Activated CD8-positive, alpha-beta T cell treated with anti-CD3 and anti-CD28 coated beads for 36 hours (primary cell): ENCODE measurements around the gene DPYD. TPM values are rescaled to one million over a fixed set of nuclear protein-coding genes. Genes with fewer than 3 reads are reported as not detected.
A peak's percentile ranks its signal among the peaks of the same experiment; 100 is the strongest.
"Not testable (repeated sequence)": the region's sequence is repeated elsewhere in the genome, so short reads cannot be mapped to it uniquely, and the experiment has no call there.

Experiments used
- ATAC-seq: fragments of 200-7000 bp; cut with Tn5 transposase; one replicate; pipeline ENCODE4 v1.10.0; 2021; ENCODE audit warnings: mild to moderate bottlenecking, moderate library complexity
- CTCF ChIA-PET: fragments of 350-600 bp; sonication (Branson Sonifier 250); formaldehyde crosslinking; loops from one replicate; lab custom pipeline; 2021; ENCODE audit warnings: antibody characterized with exemption; lab: Charles Lee
- POLR2A ChIA-PET: fragments of 350-600 bp; sonication (Branson Sonifier 250); formaldehyde crosslinking; loops from one replicate; lab custom pipeline; 2021; ENCODE audit warnings: antibody characterized with exemption; lab: Charles Lee
- DNase-seq: peaks from one replicate; pipeline ENCODE4 v3.0.0-alpha.2; 2020
- H3K27ac Mint-ChIP-seq: one replicate; pipeline ENCODE4 v1.8.0; 2021; ENCODE audit warnings: mild to moderate bottlenecking, mixed read lengths
- H3K27me3 Mint-ChIP-seq: one replicate; pipeline ENCODE4 v1.8.0; 2021; ENCODE audit warnings: mixed read lengths
- H3K36me3 Mint-ChIP-seq: one replicate; pipeline ENCODE4 v1.8.0; 2021; ENCODE audit warnings: low read depth, mixed read lengths
- H3K4me1 Mint-ChIP-seq: one replicate; pipeline ENCODE4 v1.8.0; 2021; ENCODE audit warnings: low read depth, mixed read lengths
- H3K4me3 Mint-ChIP-seq: one replicate; pipeline ENCODE4 v1.8.0; 2021; ENCODE audit warnings: mild to moderate bottlenecking, moderate library complexity, mixed read lengths
- H3K9me3 Mint-ChIP-seq: one replicate; pipeline ENCODE4 v1.8.0; 2021; ENCODE audit warnings: mixed read lengths
- intact Hi-C: fragments of 100-400 bp; cut with micrococcal nuclease; formaldehyde crosslinking; loops from one replicate; pipeline ENCODE4 v1.10.0; 2022
- total RNA-seq, 2 experiments: library from RNA; stranded (reverse); gene quantifications; one replicate each; pipeline ENCODE4 v1.2.3, GENCODE V29; 2021
- TF ChIP-seq, protein P1 (sequence below): fragments of 200-600 bp; IDR thresholded peaks from one replicate; pipeline ENCODE4 v1.8.0; 2022; ENCODE audit warnings: antibody characterized with exemption, mild to moderate bottlenecking

The DPYD gene
- total RNA-seq, 2 experiments from 2014 or later = 10.7 to 10.8 TPM

DNA sequence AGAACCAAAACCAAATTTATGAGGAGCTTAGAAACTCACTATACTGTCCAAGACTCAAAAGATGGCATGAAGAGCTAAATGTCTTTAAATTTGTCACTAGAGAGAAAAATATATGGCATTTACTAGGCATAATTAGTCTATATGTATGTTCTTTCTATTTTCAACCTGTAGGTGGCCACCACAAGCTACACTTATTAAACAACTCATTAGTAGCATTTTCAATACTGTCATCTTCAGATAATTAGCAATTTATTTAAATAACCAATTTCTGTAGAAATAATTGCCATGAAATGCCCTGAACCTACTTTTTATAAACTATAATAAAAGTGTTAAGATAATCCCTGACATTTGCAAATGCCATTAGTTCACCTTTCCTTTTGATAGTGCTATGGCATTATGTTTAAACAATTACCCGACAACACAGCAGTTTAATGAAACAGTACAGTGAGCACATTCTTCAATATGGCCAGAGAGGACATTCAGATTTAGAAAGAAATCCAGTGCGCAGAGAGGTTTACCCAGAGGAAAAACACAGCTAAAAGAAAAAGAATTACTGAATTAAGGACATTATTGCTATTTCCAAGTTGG lies 676.8 kb downstream of the DPYD start:
- intact Hi-C loops = no loop called here
- CTCF ChIA-PET = interaction anchor here (0.7 to 1.7 kb wide), 5 partner anchors 10 to 810 kb away, joined by 3 to 5 read pairs (median 3); no protein-coding TSS in a partner anchor
- H3K27ac Mint-ChIP-seq = no peak overlapping the region

DNA sequence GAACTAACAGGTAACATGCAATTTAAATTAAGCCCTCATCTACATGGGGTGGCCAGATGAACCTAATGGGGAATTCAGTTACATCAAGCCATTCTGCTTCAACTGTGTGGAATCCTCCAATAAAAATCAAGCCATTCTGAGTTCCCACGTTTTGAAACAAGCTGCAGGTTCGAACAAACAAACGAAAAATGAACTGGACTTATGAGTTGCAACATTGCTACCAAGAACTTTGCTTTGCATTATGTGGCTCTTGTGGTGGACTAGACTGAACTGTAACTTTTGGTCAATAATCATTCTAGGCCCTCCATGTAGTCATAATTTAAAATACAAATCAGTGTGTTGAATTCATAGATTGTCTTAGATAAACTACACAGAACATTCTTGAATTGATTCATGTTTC lies 682.0 kb downstream of the DPYD start:
- Mint-ChIP-seq H3K4me3 (no peak overlapping the region), H3K36me3 (peaks cover 7% of the 10 kb centered on the region), H3K9me3 (no peaks in the 10 kb centered on the region), H3K27me3 (no peaks in the 10 kb centered on the region), H3K4me1 (no peaks in the 10 kb centered on the region), H3K27ac (no peak overlapping the region)
- DNase-seq (no peak), ATAC-seq (no peak)
- TF ChIP-seq, protein P1, sequence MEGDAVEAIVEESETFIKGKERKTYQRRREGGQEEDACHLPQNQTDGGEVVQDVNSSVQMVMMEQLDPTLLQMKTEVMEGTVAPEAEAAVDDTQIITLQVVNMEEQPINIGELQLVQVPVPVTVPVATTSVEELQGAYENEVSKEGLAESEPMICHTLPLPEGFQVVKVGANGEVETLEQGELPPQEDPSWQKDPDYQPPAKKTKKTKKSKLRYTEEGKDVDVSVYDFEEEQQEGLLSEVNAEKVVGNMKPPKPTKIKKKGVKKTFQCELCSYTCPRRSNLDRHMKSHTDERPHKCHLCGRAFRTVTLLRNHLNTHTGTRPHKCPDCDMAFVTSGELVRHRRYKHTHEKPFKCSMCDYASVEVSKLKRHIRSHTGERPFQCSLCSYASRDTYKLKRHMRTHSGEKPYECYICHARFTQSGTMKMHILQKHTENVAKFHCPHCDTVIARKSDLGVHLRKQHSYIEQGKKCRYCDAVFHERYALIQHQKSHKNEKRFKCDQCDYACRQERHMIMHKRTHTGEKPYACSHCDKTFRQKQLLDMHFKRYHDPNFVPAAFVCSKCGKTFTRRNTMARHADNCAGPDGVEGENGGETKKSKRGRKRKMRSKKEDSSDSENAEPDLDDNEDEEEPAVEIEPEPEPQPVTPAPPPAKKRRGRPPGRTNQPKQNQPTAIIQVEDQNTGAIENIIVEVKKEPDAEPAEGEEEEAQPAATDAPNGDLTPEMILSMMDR = no peak
- ChIA-PET CTCF (no interaction called here), POLR2A (no interaction called here)
- intact Hi-C loops = no loop called here

More for the DNA sequence above, 676.8 kb downstream of the DPYD start:
- H3K27me3 Mint-ChIP-seq = no peaks in the 10 kb centered on the region
- H3K36me3 Mint-ChIP-seq = peaks cover 2% of the 10 kb centered on the region
- TF ChIP-seq, protein P1 = peak; percentile 43
- no peaks in the 10 kb centered on the region for H3K4me1 Mint-ChIP-seq
- H3K4me3 Mint-ChIP-seq = no peak overlapping the region
- no peak for ATAC-seq
- no peak for DNase-seq
- no peaks in the 10 kb centered on the region for H3K9me3 Mint-ChIP-seq
- POLR2A ChIA-PET = interaction anchor here (0.6 kb wide), 1 partner anchor 1645 kb away, joined by 3 read pairs; no protein-coding TSS in a partner anchor

DNA sequence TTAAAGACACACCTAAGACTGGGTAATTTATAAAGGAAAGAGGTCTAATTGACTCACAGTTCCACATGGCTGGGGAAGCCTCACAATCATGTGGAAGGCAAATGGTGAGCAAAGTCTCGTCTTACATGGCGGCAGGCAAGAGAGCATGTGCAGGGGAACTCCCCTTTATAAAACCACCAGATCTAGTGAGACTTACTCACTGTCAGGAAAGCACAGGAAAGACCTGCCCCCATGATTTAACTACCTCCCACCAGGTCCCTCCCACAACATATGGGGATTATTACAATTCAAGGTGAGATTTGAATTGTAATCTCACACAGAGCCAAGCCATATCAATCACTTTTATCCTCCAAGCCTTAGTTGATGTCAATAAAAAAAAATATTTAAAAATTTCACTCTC lies 689.5 kb downstream of the DPYD start:
- H3K36me3 Mint-ChIP-seq = peaks cover 22% of the 10 kb centered on the region
- ATAC-seq (peak; percentile 17), DNase-seq (peak; percentile 6)
- H3K4me1 Mint-ChIP-seq, H3K27me3 Mint-ChIP-seq, intact Hi-C loops, H3K4me3 Mint-ChIP-seq, H3K9me3 Mint-ChIP-seq, POLR2A ChIA-PET, CTCF ChIA-PET, H3K27ac Mint-ChIP-seq: not testable (repeated sequence)

DNA sequence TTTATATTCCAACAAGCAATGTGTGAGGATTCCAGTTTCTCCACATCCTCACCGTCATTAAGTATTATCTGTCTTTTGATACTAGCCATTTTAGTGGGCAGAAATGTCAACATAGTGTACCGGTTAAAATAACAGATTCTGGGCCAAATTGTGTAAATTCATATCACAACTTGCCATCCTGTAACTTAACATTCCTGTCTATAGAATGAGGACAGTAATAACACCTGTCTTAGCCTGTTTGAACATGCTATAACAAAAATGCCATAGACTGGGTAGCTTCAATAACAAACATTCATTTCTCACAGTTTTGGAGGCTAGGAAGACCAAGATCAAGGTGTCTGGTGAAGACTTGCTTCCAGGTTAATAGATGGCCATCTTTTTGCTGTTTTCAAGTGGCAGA lies 708.2 kb downstream of the DPYD start:
- DNase-seq = no peak
- intact Hi-C loops = no loop called here
- no peaks in the 10 kb centered on the region for H3K27me3 Mint-ChIP-seq
- ChIA-PET CTCF (no interaction called here), POLR2A (no interaction called here)
- TF ChIP-seq, protein P1 = no peak
- no peaks in the 10 kb centered on the region for H3K4me1 Mint-ChIP-seq
- no peaks in the 10 kb centered on the region for H3K9me3 Mint-ChIP-seq
- H3K36me3 Mint-ChIP-seq = no peaks in the 10 kb centered on the region
- no peak overlapping the region for H3K27ac Mint-ChIP-seq
- no peak for ATAC-seq
- no peak overlapping the region for H3K4me3 Mint-ChIP-seq

DNA sequence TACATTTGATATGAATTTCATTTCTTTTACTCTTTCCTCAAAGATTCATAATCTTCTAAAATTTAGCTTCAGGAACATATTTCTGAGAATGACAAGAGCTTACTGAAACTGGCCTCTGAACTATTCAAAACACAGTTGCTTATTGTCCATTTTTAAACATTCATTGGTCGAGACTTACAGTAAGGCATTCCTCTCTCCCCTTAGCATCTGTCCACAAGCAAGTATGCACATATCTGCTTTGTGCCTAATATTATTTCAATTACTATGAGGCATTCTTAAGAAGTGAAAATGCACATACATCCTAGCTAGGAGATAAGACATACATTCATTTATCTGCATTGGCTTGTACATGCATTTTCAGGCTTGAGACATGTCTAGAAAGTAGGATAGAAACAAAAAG lies 710.5 kb downstream of the DPYD start:
- intact Hi-C loops = no loop called here
- Mint-ChIP-seq H3K27ac (no peak overlapping the region), H3K36me3 (no peaks in the 10 kb centered on the region), H3K9me3 (no peaks in the 10 kb centered on the region), H3K4me1 (no peaks in the 10 kb centered on the region), H3K4me3 (no peak overlapping the region), H3K27me3 (no peaks in the 10 kb centered on the region)
- ChIA-PET POLR2A (no interaction called here), CTCF (interaction anchor here (0.6 to 1.1 kb wide), 2 partner anchors 843 to 1700 kb away, joined by 3 read pairs; no protein-coding TSS in a partner anchor)
- no peak for DNase-seq
- no peak for ATAC-seq
- TF ChIP-seq, protein P1 = no peak
